ENCODE results near the gene LRRIQ4. TPM values are rescaled to one million over a fixed set of nuclear protein-coding genes. Genes with fewer than 3 reads are reported as not detected.

The LRRIQ4 gene
- total RNA-seq, 2 donors from 2014 or later, result not detected

GRCh38 chr3:169847896-169848295 is 35.2 kb downstream of the LRRIQ4 start:
- no peaks in the 10 kb centered on the region for H3K4me1 Mint-ChIP-seq
- ATAC-seq, result no peak
- H3K36me3 Mint-ChIP-seq (ENCODE audit: low read depth), result no peaks in the 10 kb centered on the region
- DNase-seq, result no peak
- no peak overlapping the region for H3K27ac Mint-ChIP-seq
- H3K27me3 Mint-ChIP-seq, result peaks cover 19% of the 10 kb centered on the region
- H3K4me3 Mint-ChIP-seq, result no peak overlapping the region
- H3K9me3 ChIP-seq (ENCODE audit: control insufficient read depth, low read length, poor library complexity, severe bottlenecking), result no peaks in the 10 kb centered on the region

DNA sequence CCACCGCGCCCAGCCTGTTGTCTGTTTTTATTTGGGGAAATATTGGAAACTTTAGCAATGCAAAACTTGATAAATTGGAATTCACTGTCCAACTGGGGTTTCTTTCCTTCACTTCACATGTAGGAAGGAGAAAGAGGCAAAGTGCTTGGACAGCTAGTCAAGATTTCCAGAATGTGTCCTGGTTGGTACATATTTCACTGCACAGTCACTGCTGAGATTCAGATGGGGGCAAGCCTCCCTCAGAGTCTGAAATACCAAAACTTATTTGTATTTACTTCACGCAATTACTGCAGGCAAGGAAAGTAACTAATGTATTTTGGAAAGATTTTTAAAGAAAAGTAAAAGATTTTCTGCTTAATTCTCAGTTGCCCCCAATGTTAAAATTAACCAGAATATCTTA is 36.1 kb downstream of the LRRIQ4 start:
- H3K9me3 ChIP-seq (ENCODE audit: control insufficient read depth, low read length, poor library complexity, severe bottlenecking), result no peaks in the 10 kb centered on the region
- Mint-ChIP-seq H3K36me3 (ENCODE audit: low read depth) (no peaks in the 10 kb centered on the region), H3K27me3 (peaks cover 22% of the 10 kb centered on the region), H3K4me1 (no peaks in the 10 kb centered on the region), H3K27ac (no peak overlapping the region), H3K4me3 (no peak overlapping the region)
- ATAC-seq, result no peak
- no peak for DNase-seq

DNA sequence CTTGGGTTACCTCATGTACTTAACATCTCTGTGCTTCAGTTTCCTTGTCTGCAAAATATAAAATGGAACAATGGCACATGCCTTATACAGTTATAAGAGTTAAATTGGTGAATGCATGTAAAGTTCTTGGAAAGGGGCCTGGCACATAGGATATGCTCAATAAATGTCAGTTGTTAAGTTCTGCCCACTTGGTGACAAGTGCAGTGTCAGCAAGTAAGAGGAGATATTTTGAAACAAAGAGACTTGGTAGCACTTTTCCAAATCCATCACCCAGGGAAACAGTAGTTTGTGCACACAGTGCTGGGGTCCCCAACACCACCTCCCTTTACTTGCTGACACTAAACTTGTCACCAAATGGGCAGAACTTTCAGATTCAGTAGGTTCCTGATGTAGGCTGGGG is 37.9 kb downstream of the LRRIQ4 start:
- DNase-seq (no peak), ATAC-seq (no peak)
- Mint-ChIP-seq H3K4me3 (no peak overlapping the region), H3K27me3 (peaks cover 39% of the 10 kb centered on the region), H3K4me1 (no peaks in the 10 kb centered on the region), H3K36me3 (ENCODE audit: low read depth) (no peaks in the 10 kb centered on the region), H3K27ac (no peak overlapping the region)
- H3K9me3 ChIP-seq (ENCODE audit: control insufficient read depth, low read length, poor library complexity, severe bottlenecking), result no peaks in the 10 kb centered on the region

DNA sequence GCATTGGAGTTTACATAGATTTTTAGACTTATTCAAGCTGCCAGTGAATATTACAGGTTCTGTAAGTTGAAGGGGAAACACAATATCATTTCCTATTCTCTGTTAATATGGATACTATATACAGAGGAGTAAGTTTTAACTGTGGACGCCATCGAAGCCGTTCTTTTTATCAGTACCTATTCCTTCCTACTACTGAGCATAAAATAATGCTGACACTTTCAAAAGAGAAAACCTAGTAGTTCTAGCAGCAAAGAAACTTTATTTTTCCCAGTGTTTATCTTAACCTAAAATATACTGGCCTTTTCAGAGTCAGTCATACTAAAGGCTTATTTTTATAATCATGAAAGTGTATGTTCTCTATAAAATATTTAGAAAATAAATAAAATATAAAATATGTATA is 42.8 kb downstream of the LRRIQ4 start:
- Mint-ChIP-seq H3K27me3 (peaks cover 53% of the 10 kb centered on the region), H3K27ac (no peak overlapping the region), H3K36me3 (ENCODE audit: low read depth) (no peaks in the 10 kb centered on the region), H3K4me1 (no peaks in the 10 kb centered on the region), H3K4me3 (no peak overlapping the region)
- DNase-seq (no peak), ATAC-seq (no peak)
- H3K9me3 ChIP-seq (ENCODE audit: control insufficient read depth, low read length, poor library complexity, severe bottlenecking), result no peaks in the 10 kb centered on the region

- H3K27me3 Mint-ChIP-seq, result peaks cover 49% of the 10 kb centered on the region
- ATAC-seq (no peak), DNase-seq (no peak)
- no peaks in the 10 kb centered on the region for H3K9me3 ChIP-seq (ENCODE audit: control insufficient read depth, low read length, poor library complexity, severe bottlenecking)
- no peak overlapping the region for H3K4me3 Mint-ChIP-seq
- H3K4me1 Mint-ChIP-seq, result no peaks in the 10 kb centered on the region
- no peak overlapping the region for H3K27ac Mint-ChIP-seq
- H3K36me3 Mint-ChIP-seq (ENCODE audit: low read depth), result no peaks in the 10 kb centered on the region
Observed at GRCh38 chr3:169857811-169858210, 45.1 kb downstream of the LRRIQ4 start.

DNA sequence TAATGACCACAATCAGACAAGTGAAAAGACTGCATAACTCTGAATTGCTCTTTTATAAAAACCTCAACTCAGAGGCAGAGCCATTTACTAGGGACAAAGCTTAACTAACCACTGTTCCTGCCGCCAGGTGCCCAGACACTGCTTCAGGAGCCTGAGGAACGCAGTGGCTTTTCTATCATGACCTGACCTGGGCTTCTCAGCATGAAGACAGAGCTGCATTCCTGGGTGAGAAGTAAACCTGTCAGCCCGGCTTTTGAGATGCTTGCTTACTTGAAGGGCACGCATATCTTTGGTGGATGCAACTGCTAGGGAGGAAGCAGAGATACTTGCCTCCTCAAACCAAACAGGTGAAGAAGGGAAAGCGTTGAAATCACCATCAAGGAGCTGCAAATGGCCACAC is 49.2 kb downstream of the LRRIQ4 start:
- H3K9me3 ChIP-seq (ENCODE audit: control insufficient read depth, low read length, poor library complexity, severe bottlenecking), result no peaks in the 10 kb centered on the region
- Mint-ChIP-seq H3K4me1 (peaks cover 6% of the 10 kb centered on the region), H3K36me3 (ENCODE audit: low read depth) (peaks cover 5% of the 10 kb centered on the region), H3K27ac (no peak overlapping the region), H3K4me3 (no peak overlapping the region), H3K27me3 (peaks cover 29% of the 10 kb centered on the region)
- no peak for ATAC-seq
- no peak for DNase-seq

GRCh38 chr3:169863458-169863899 is 50.8 kb downstream of the LRRIQ4 start:
- no peaks in the 10 kb centered on the region for H3K9me3 ChIP-seq (ENCODE audit: control insufficient read depth, low read length, poor library complexity, severe bottlenecking)
- peaks cover 5% of the 10 kb centered on the region for H3K36me3 Mint-ChIP-seq (ENCODE audit: low read depth)
- H3K4me3 Mint-ChIP-seq, result no peak overlapping the region
- peak; percentile 80 for ATAC-seq
- H3K27ac Mint-ChIP-seq, result no peak overlapping the region
- H3K27me3 Mint-ChIP-seq, result peaks cover 20% of the 10 kb centered on the region
- H3K4me1 Mint-ChIP-seq, result peaks cover 6% of the 10 kb centered on the region
- peak; percentile 23 to 48 (median 45) for DNase-seq

GRCh38 chr3:169864270-169864669 is 51.6 kb downstream of the LRRIQ4 start:
- Mint-ChIP-seq H3K36me3 (ENCODE audit: low read depth) (peaks cover 5% of the 10 kb centered on the region), H3K27me3 (peaks cover 20% of the 10 kb centered on the region), H3K27ac (no peak overlapping the region), H3K4me1 (peaks cover 6% of the 10 kb centered on the region), H3K4me3 (no peak overlapping the region)
- H3K9me3 ChIP-seq (ENCODE audit: control insufficient read depth, low read length, poor library complexity, severe bottlenecking), result no peaks in the 10 kb centered on the region
- no peak for DNase-seq
- no peak for ATAC-seq

DNA sequence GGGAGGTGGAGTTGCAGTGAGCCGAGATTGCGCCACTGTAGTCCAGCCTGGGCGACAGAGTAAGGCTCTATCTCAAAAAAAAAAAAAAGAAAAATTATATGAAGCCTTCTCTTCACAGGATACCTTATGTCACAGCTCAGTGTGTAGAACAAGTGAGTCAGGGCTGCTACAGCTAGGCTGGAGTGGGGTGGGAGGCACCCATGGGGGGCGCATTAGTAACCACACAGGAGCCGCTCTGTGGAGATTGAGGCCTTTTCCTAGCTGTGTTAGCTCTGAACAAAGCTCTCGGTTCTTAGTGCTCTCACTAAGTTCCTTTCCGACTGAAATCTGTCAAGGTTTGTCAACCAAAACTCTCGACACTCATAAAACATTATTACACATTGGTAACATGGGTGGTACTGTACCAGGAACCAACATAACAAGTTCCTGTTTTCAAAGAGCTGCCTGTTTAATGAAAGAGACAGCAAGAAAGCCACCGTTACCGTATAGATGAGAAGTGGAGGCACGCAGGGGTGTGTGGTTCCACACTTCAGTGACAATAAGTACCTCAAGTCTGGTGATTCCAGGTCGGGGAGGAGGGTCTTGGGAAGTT is 52.6 kb downstream of the LRRIQ4 start:
- Mint-ChIP-seq H3K4me3 (peak overlapping the region; percentile 33), H3K27ac (no peak overlapping the region), H3K36me3 (ENCODE audit: low read depth) (peaks cover 5% of the 10 kb centered on the region), H3K4me1 (peaks cover 6% of the 10 kb centered on the region), H3K27me3 (peaks cover 20% of the 10 kb centered on the region)
- H3K9me3 ChIP-seq (ENCODE audit: control insufficient read depth, low read length, poor library complexity, severe bottlenecking), result no peaks in the 10 kb centered on the region
- DNase-seq, result no peak
- peak; percentile 32 for ATAC-seq

GRCh38 chr3:169867584-169868210 is 55.0 kb downstream of the LRRIQ4 start:
- Mint-ChIP-seq H3K27me3 (peaks cover 11% of the 10 kb centered on the region), H3K36me3 (ENCODE audit: low read depth) (peaks cover 5% of the 10 kb centered on the region), H3K27ac (no peak overlapping the region), H3K4me1 (peaks cover 16% of the 10 kb centered on the region), H3K4me3 (no peak overlapping the region)
- ATAC-seq (no peak), DNase-seq (no peak)
- H3K9me3 ChIP-seq (ENCODE audit: control insufficient read depth, low read length, poor library complexity, severe bottlenecking), result no peaks in the 10 kb centered on the region

GRCh38 chr3:169868369-169868768 is 55.7 kb downstream of the LRRIQ4 start:
- Mint-ChIP-seq H3K36me3 (ENCODE audit: low read depth) (peaks cover 5% of the 10 kb centered on the region), H3K27ac (no peak overlapping the region), H3K4me1 (peaks cover 16% of the 10 kb centered on the region), H3K27me3 (peaks cover 11% of the 10 kb centered on the region), H3K4me3 (no peak overlapping the region)
- ATAC-seq (no peak), DNase-seq (no peak)
- H3K9me3 ChIP-seq (ENCODE audit: control insufficient read depth, low read length, poor library complexity, severe bottlenecking), result no peaks in the 10 kb centered on the region

- peaks cover 11% of the 10 kb centered on the region for H3K4me1 Mint-ChIP-seq
- no peak for DNase-seq
Observed at GRCh38 chr3:169869484-169870220, 57.0 kb downstream of the LRRIQ4 start, which contains the start of gene LRRC31. Gene LRRC31 (minus strand): TSS chr3:169869935. CDS start chr3:169869807, 128 bp downstream.

GRCh38 chr3:169871129-169871886 is 58.6 kb downstream of the LRRIQ4 start:
- H3K9me3 ChIP-seq (ENCODE audit: control insufficient read depth, low read length, poor library complexity, severe bottlenecking), result no peaks in the 10 kb centered on the region
- Mint-ChIP-seq H3K36me3 (ENCODE audit: low read depth) (peaks cover 3% of the 10 kb centered on the region), H3K4me3 (peak overlapping the region; percentile 86), H3K27ac (peak overlapping the region; percentile 41), H3K27me3 (peaks cover 8% of the 10 kb centered on the region), H3K4me1 (peaks cover 10% of the 10 kb centered on the region)
- DNase-seq, result no peak
- ATAC-seq, result peak; percentile 47

More at GRCh38 chr3:169869484-169870220, 57.0 kb downstream of the LRRIQ4 start, which contains the start of gene LRRC31:
- H3K27ac Mint-ChIP-seq, result peak within 1 kb of the TSS; percentile 41
- H3K4me3 Mint-ChIP-seq, result no peak within 1 kb of the TSS
- peaks cover 4% of the 10 kb centered on the region for H3K36me3 Mint-ChIP-seq (ENCODE audit: low read depth)
- no peak for ATAC-seq
- peaks cover 5% of the 10 kb centered on the region for H3K27me3 Mint-ChIP-seq
- H3K9me3 ChIP-seq (ENCODE audit: control insufficient read depth, low read length, poor library complexity, severe bottlenecking), result no peaks in the 10 kb centered on the region

All from T-helper 17 cell (primary cell).